Measurements from ENCODE around the gene NHERF2.

The NHERF2 gene

DNA sequence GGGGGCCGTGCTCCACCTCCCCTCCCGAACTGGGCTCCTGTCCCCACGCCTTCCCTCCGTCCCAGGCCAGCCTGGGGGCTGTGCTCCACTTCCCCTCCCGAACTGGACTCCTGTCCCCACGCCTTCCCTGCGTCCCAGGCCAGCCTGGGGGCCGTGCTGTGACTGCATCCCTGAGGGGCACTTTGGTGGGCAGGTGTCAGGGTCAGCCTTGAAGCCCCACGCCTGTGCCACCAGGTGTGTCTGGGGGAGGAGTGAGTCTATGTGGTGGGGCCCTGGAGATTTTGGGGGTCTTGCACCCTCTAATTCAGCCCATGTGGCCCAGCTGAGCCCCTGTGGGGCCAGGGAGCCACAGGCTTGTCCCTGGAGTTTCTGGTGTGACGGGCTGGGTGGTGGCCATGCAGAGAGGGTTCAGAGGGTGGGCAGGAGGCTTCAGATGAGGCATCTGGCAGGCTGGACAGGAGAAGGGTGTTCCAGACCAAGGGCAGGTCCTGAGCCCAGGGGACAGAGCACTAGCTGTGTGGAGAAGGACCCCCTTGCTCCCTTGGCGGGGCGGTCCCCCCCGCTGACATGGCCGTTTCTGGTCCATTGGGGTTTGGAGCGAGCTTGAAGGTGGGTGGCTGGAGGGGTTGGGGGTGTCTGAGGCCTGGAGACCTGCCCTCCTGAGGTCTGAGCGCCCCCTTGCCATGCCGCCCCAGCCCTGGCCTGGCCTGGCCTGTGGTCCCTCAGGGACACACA is 8.2 kb downstream of the NHERF2 start:
- Histone ChIP-seq H3K4me1 (ENCODE audit: low read length) (peaks cover 4% of the 10 kb centered on the region; the same call in 1 of the 2 replicates), H3K4me2 (ENCODE audit: low read depth, low read length) (no peak overlapping the region), H3K9me3 (replicated peaks; ENCODE audit: insufficient read depth, low read length) (no peaks in the 10 kb centered on the region), H3F3A (ENCODE audit: insufficient read depth, low read length) (no peaks in the 10 kb centered on the region), H3K9me2 (replicated peaks; ENCODE audit: insufficient read depth, low read length) (no peaks in the 10 kb centered on the region), H3K9ac (ENCODE audit: low read length) (no peak overlapping the region), H3K27me3 (replicated peaks; ENCODE audit: insufficient read depth, low read length) (peaks cover 26% of the 10 kb centered on the region), H4K20me1 (ENCODE audit: insufficient read depth, low read length) (no peaks in the 10 kb centered on the region), H3K27ac (ENCODE audit: low read length) (no peak overlapping the region), H3K4me3 (ENCODE audit: low read length) (no peak overlapping the region), H2AFZ (ENCODE audit: low read length) (no peak overlapping the region), H3K36me3 (replicated peaks; ENCODE audit: insufficient read depth, low read length) (no peaks in the 10 kb centered on the region), H3K79me2 (ENCODE audit: low read length) (no peaks in the 10 kb centered on the region)
- TF ChIP-seq, protein P1, sequence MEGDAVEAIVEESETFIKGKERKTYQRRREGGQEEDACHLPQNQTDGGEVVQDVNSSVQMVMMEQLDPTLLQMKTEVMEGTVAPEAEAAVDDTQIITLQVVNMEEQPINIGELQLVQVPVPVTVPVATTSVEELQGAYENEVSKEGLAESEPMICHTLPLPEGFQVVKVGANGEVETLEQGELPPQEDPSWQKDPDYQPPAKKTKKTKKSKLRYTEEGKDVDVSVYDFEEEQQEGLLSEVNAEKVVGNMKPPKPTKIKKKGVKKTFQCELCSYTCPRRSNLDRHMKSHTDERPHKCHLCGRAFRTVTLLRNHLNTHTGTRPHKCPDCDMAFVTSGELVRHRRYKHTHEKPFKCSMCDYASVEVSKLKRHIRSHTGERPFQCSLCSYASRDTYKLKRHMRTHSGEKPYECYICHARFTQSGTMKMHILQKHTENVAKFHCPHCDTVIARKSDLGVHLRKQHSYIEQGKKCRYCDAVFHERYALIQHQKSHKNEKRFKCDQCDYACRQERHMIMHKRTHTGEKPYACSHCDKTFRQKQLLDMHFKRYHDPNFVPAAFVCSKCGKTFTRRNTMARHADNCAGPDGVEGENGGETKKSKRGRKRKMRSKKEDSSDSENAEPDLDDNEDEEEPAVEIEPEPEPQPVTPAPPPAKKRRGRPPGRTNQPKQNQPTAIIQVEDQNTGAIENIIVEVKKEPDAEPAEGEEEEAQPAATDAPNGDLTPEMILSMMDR (IDR thresholded peaks at IDR 0.05; ENCODE audit: low read length): no peak
- TF ChIP-seq EZH2 (optimal IDR thresholded peaks at IDR 0.05; ENCODE audit: low read depth, low read length): no peak
- DNase-seq: no peak

DNA sequence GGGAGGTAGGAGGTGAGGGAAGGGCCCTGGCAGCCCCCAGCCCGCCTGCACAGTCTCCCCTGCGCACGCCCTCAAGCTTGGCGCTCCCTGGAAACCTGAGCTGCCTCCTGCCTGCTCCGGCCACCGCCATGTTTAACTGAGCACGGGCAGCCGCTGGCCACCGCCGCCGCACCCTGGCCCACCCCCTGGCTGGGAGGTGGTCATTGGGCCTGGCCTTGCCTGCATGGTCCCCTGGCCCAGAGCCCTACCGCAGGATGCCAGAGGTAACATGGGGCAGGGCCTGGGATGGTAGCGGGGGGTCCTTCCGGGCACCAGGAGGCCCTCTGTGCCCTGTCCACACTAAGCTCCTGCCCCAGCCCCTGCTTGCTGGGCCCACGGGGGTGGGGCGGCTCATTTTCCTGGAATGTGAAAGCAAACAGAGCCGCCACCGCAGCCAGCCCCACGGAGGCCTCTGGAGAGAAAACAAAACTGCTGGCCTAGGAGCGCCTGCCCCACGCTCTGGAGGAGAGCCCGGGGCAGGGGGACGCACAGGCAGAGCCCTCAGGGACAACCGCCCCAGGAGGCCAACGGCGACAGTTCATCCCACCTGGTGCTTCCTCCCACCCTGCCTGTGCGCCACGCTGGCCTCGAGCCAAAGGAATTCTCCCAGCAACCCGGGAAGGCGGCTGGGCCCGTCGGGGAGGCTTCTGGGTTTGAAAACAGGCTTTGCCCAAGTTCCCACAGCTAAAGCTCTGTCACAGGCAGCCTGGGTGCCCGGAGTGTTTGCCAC is 8.9 kb downstream of the NHERF2 start:
- Histone ChIP-seq H2AFZ (ENCODE audit: low read length) (no peak overlapping the region), H4K20me1 (ENCODE audit: insufficient read depth, low read length) (no peaks in the 10 kb centered on the region)

DNA sequence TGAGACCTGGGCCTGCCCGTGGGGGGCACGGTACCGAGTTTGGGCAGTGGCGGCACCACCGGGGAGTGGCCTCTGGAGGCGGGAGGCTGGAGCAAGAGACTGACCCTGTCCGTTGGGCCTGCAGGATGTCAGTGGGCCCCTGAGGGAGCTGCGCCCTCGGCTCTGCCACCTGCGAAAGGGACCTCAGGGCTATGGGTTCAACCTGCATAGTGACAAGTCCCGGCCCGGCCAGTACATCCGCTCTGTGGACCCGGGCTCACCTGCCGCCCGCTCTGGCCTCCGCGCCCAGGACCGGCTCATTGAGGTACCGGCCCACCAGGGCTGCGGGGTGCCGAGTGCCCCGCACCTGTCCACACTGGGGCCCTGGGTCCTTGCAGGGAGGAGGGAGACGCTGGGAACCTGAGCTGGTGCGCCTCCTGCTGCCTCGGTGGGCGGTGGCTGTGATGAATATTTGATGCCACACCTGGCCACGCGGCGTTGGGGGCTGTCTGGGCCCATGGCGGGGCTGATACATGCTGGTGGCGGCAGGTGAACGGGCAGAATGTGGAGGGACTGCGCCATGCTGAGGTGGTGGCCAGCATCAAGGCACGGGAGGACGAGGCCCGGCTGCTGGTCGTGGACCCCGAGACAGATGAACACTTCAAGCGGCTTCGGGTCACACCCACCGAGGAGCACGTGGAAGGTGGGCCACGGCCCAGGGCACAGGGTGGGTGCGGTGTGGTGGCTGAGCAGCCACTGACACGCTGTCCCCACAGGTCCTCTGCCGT is 9.7 kb downstream of the NHERF2 start:
- H3K36me3 ChIP-seq (replicated peaks; ENCODE audit: insufficient read depth, low read length): no peaks in the 10 kb centered on the region
- peaks cover 4% of the 10 kb centered on the region; the same call in 1 of the 2 replicates for H3K4me1 ChIP-seq (ENCODE audit: low read length)

More for the DNA sequence above, 8.9 kb downstream of the NHERF2 start:
- Histone ChIP-seq H3K9me2 (replicated peaks; ENCODE audit: insufficient read depth, low read length) (no peaks in the 10 kb centered on the region), H3K79me2 (ENCODE audit: low read length) (no peaks in the 10 kb centered on the region), H3K27me3 (replicated peaks; ENCODE audit: insufficient read depth, low read length) (peaks cover 26% of the 10 kb centered on the region), H3K9me3 (replicated peaks; ENCODE audit: insufficient read depth, low read length) (no peaks in the 10 kb centered on the region), H3K4me1 (ENCODE audit: low read length) (peaks cover 4% of the 10 kb centered on the region; the same call in 1 of the 2 replicates), H3F3A (ENCODE audit: insufficient read depth, low read length) (no peaks in the 10 kb centered on the region), H3K9ac (ENCODE audit: low read length) (no peak overlapping the region), H3K27ac (ENCODE audit: low read length) (no peak overlapping the region), H3K36me3 (replicated peaks; ENCODE audit: insufficient read depth, low read length) (no peaks in the 10 kb centered on the region), H3K4me3 (ENCODE audit: low read length) (no peak overlapping the region), H3K4me2 (ENCODE audit: low read depth, low read length) (no peak overlapping the region)
- no peak for DNase-seq
- TF ChIP-seq EZH2 (optimal IDR thresholded peaks at IDR 0.05; ENCODE audit: low read depth, low read length) (no peak), EZH2phosphoT487 (IDR thresholded peaks at IDR 0.05; ENCODE audit: low read length) (no peak)
- TF ChIP-seq, protein P1 (IDR thresholded peaks at IDR 0.05; ENCODE audit: low read length): no peak

More for the DNA sequence above, 9.7 kb downstream of the NHERF2 start:
- Histone ChIP-seq H3K79me2 (ENCODE audit: low read length) (no peaks in the 10 kb centered on the region), H3K9me2 (replicated peaks; ENCODE audit: insufficient read depth, low read length) (no peaks in the 10 kb centered on the region), H3K27ac (ENCODE audit: low read length) (no peak overlapping the region), H3K4me3 (ENCODE audit: low read length) (no peak overlapping the region), H3K4me2 (ENCODE audit: low read depth, low read length) (no peak overlapping the region), H3K9ac (ENCODE audit: low read length) (no peak overlapping the region), H3F3A (ENCODE audit: insufficient read depth, low read length) (no peaks in the 10 kb centered on the region), H2AFZ (ENCODE audit: low read length) (no peak overlapping the region), H4K20me1 (ENCODE audit: insufficient read depth, low read length) (no peaks in the 10 kb centered on the region), H3K27me3 (replicated peaks; ENCODE audit: insufficient read depth, low read length) (peaks cover 26% of the 10 kb centered on the region), H3K9me3 (replicated peaks; ENCODE audit: insufficient read depth, low read length) (no peaks in the 10 kb centered on the region)
- TF ChIP-seq EZH2phosphoT487 (IDR thresholded peaks at IDR 0.05; ENCODE audit: low read length) (no peak), EZH2 (optimal IDR thresholded peaks at IDR 0.05; ENCODE audit: low read depth, low read length) (no peak)
- TF ChIP-seq, protein P1 (IDR thresholded peaks at IDR 0.05; ENCODE audit: low read length): no peak
- no peak for DNase-seq
